Activated CD8-positive, alpha-beta memory T cell treated with anti-CD3 and anti-CD28 coated beads, Interleukin-2, amount 50 U/mL, for 1 hour (primary cell): ENCODE data around the gene ADAMTS3.

Source experiments
- DNase-seq: peaks from one replicate; pipeline ENCODE4 v3.0.0-alpha.2; 2020; ENCODE audit errors: extremely low read depth

ADAMTS3 gene

DNA sequence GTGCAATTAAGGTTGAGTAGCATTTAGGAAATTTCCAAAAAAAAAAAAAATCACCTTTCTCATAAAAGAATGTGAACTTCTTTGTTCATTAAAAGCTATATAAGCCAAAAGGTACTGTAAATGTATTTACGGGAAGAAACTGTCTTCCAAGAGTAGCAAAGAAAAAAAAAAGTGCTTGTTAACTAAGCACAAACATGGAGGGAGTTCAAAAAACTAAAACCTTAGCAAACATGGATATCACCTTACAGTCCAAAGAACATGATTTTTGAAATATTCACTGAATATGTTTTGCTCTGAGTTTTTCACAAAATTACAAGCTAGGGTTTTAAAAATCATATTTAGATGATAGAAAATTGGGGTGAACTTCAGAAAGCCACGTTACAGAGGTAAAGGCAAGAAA is 217.5 kb downstream of the ADAMTS3 start:
- no peak for DNase-seq

DNA sequence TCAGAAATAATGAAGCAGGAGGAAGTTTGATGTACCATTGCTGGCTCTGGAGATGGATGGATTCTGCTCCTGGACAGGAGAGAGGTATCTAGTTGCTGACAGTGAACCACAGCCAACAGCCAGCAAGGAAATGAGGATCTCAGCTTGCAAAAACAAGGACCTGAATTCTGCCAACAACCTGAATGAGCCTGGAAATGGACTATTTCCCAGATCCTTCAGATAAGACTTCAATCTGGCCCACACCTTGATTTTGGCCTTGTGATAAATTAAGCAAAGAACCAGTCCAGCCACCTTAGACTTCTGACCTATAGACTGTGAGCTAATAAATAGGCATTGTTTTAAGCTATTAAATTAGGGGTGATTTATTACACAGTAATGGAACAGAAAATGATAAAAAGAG is 220.3 kb downstream of the ADAMTS3 start:
- no peak for DNase-seq

DNA sequence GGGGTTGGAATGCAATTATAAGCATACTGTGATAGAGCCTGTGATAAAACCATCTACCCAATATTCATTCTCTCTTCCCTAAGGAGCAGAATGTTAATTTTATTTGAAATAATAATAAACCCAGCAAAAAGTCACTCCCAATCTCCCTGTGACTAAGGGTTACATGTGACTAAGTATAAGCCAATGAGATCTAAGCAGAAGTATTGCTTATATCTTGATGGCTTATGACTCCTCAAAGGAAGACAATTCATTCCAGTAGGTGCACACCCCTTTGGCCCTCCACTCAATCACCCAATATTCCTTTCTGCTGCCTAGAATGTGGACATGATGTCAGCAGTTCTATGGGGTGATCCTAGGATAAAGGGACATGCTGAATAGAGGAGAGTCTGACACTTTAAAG is 224.6 kb downstream of the ADAMTS3 start:
- no peak for DNase-seq

DNA sequence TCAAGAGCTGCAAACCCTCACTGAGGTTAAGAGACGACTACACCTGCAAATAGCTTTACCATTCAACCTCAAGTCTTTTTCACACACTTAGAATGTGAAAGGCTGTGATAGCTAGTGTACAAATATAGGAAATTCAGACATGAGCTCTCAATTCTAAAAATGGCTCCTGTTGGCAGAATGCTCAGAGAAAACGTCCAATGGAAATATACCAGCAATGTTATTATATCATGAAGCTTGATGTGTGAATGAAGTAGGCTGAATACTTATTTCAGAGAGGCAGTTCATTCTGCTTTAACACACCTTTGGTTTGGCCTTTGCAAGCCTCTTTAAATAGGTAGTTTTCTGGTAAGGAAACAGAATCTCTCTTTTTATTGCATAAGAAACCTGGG is 227.6 kb downstream of the ADAMTS3 start:
- no peak for DNase-seq

DNA sequence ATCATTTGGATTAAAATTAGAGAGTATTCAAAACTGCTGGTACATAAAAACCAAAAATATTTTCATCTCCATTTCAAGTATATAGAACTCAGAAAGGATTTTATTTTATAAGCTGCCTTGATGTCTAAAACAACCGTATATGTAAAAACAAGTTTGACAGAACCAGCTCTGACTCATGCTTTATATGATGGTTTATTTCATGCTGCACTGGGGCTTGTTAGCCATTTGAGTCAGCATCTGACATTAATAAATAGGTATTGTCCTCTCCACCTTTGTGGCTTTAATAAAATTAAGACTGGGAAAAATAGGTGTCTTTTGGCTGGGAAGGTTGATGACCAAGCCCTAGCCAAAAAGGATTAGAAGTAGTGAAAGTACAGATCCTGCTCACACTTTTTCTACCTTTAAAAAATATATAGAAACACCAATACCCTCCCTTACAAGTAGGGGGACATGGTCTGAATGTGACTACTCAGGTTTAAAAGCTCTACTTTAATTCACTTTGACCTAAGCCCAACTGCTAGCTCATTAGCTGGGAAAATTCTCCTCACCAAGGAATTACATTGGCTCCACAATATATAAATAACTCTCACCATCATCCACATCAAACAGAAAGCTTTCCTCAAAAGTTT is 228.1 kb downstream of the ADAMTS3 start:
- no peak for DNase-seq

DNA sequence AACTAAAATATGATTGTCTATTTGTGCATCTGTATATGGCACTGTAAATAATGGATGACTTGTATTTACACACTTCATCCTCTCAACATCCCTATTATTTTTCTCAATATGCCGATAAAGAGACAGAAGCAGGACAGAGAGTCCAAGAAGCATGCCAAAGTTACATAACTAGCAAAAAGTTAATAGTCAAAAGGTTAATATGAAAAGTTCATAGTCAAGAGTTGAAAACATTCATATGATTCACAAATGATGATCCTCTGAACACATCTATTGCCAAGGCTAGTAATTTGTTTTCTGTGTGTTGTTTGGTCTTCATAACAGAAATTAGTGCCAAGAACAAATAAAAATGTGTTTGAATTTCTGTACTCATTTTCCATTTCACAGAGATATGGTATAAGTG is 231.0 kb downstream of the ADAMTS3 start:
- no peak for DNase-seq

DNA sequence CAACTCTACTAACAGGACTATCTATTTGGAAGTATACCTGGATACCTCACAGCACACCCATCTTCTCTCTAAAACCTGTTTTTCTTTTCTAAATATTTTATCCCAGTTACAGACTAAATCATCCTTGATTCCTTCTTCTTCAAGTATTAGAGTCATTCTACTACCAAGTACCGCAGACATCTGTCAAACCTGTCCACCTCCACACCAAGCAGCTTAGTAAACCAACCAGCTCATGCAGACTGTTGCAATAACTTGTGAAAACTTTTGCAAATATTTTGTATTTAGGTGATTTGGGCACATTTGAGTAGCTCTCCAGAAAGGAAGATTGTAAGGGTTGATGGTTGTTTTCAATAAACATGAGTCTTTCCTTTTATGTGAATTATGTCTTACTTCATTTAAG is 238.6 kb downstream of the ADAMTS3 start:
- DNase-seq, result no peak

DNA sequence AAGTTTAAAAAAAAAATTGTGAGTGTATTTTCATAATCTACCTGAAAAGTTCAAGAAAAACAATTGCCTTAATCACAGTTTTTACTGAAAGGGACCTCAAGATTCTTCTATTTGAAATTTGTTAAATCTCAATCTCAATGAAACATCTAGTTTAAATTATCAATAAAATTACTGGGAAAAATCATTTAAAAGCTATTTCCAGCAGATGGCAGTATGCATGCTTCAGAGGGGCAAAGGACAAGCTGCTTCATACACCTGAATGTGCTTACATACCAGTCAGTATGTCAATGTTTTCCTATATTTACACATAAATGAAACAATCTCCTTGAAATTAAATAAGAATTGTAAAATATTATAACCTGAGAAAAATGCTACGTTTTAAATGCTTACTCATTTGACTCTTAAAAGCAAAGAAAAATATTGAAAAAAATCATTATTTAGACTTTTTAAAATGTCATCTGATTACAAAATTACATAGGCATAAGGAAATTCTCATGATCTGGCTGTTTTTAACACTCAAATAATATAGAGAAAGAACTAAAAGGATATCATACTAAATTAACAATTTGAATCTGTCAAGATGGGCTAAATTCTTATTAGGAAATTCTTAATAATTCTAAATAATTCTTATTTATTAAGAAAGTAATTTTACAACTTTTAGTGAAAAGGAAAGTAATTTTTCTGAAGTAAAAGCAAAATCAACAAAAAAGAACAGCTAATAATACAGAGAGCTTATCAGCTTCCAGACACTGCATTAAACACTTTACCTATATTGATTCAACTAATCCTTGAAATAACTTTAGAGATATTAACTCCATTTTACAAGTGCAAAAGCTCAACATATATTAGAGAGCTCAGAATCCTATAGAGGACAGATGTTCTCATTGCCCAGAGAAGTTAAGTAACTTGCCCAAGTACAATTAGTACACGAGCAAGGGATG is 242.1 kb downstream of the ADAMTS3 start:
- no peak for DNase-seq

DNA sequence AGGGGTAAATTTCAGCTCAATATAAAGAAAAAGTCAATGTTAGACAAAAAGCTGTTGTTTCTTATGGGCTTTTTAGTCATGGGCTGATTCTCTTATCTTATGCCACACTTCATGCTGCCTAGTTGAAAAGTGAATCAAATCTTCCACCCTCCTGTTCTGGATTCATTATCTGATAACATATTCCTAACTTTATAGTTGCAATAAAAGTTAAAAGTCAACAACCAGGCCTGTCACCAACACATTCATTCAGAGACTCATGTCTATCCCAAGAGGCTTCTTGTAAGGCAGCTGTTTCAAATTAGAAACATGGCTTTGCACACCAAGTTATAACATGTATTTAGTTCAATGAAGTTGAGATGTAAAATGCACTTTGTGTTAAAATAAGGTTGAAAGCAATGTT is 243.8 kb downstream of the ADAMTS3 start:
- no peak for DNase-seq

DNA sequence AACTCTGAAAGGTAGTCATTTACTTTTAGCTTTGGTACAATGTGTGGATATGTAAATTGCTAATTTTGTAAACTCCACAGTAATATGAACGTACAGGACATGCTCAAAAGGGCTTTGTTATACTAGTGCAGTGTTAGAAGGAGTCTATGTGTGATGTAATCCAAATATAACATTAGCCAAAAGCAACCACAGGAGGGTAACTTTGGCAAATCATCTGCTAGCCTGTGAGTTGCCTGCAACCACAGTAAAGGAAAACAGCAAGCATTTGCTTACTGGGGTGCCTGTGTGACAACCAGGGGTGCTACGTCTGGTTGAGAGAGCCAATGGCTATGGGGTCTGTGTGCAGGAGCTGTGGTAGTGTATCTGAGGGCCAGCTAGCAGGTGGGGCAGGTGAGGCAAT is 245.8 kb downstream of the ADAMTS3 start:
- DNase-seq, result no peak

DNA sequence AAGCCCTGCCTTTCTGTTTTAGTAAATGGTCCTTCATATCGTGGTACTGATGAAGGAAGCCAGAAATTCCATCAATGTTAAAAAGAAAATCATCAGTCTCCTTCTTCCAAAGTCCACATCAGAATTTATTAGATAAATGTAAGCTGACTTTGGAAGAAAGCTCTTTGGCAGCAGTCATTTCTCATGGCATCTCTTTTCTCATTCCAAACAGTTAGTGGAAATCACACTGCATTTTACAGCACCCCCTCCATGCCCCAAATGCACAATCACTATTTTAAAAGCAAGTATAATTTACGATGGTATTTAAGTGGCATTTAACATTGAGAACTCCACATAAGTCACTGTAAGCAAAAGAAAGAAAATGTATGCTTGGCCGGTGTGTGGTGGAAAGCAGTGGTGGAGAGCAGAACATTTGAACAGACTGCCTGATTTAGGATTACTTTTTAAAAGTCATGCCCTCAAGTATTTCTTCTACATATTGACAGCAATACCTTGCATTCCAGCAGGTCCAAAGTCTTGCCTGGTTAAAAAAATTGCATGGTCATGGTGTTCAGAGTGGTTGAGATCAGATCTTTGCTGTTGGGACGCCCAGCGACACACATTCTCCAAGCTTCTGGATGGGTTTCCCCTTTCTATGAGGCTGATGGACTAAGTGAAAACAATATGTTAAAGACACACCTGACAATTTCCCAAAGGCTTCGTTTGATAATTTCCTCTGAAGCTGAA is 248.6 kb downstream of the ADAMTS3 start:
- DNase-seq, result no peak

DNA sequence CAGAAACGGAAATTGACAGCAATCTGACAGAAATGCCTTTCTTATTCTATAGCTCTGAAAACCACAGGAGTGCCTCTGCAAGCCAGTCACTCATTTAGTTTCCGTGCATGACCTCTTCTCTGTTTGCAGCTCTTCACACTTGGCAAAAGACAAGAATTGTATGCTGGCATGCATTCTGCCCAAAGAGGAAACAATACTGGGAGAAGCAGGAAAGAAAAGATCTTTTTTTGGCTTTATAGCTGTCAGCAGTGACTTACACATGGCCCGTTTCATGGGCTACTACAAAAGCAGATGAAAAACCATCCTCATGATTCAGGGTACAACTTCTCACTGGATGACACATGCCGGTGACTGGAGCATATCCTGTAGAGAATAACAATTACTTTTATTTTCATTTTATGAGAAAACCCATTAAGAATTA is 249.4 kb downstream of the ADAMTS3 start:
- no peak for DNase-seq

DNA sequence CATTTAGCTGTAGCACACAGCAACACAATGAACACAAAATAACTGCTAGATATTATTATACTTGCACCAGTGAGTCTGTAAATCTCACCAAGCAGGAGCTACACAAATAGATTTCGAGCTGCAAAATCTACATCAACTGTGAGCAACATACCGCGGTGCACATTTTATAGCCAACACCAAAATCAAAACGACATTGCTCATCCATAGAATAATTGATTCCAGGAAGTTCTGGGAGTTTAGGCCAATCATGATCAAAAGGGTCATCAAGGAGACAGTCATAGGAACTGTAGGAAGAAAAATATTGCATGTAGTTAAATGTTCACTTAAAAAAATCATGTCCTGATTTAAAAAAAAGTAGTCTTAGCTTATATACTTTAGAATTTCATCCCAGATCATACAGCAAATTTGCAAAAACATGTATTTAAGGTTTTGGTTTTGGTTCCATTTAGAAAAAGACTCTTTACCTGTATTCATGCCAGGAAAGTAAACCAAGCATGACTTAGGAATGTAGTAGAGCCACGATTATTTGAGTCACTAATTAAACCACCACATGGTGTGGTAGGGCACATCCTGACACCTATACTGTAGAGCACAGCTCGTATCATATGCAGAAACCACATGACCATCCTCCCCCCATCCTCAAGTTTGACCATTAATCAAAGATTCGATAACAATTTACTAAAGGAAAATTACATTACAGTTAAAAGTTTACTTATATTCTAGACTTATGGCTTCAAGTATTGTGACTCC is 250.4 kb downstream of the ADAMTS3 start:
- DNase-seq, result no peak

DNA sequence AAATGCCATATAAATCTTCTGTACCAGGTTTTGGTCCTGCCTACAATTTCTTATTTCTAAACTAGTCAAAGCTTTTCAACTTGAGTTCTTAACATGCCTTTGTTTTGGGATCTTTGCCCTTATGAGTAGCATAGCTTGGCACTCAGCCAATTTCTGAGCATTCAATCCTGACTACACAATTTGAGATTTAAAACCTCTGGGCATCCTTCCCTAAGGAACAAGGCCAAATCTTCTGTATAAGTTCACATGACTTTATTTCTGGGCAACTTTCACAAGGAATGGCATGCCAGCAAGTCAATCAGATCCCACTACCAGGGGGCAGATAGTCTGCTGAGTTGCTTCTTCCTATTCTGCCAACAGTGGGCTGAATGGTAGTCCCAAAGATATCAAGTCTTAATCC is 254.2 kb downstream of the ADAMTS3 start:
- no peak for DNase-seq

DNA sequence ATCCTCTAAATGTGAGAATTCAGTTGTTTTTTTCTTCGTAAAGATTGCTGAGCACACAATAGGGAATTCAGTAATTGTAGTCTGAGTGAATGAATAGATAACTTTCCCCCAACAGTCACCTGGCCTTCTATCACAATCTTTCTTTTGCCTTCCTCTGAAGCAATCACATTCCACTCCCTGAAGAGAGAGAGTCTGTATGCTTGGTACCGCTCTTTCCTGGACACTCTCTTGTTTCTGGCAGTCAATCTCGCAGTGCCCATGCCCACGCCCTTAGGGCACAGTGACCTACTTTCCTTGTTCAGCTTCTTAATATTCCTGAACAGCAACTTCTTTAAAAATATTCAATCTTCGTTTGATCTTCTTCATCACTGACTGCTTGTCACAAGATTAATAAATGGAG is 255.9 kb downstream of the ADAMTS3 start:
- DNase-seq, result no peak

DNA sequence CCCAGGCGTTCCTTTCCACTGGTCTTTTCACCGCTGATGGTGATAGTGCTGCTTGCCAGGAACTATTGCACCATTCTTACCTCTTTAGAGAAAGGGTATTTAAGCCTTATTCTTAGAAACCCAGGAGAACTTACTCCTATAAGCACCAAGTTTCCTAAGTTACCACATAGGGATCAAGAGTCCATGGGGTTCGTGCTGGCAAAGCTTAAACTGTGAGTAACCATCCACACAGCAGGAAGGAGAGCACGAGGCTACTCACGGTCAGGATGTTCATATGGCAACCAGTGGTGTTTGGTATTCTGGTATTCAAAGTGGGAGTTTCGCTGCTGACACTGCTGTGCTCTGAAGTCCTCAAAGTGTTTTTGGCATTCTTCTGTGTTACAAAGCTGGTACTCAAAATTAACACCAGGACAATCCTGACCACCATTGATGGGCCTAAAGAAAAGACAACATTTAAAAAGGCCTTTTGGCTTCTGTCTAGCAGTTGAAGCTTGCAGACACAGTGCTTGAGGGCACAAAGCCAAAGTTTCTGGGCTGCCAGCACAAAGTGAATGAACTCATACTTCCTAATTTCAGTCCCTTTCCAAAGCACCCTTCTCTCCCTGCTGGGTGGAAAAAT is 256.9 kb downstream of the ADAMTS3 start:
- DNase-seq, result no peak

DNA sequence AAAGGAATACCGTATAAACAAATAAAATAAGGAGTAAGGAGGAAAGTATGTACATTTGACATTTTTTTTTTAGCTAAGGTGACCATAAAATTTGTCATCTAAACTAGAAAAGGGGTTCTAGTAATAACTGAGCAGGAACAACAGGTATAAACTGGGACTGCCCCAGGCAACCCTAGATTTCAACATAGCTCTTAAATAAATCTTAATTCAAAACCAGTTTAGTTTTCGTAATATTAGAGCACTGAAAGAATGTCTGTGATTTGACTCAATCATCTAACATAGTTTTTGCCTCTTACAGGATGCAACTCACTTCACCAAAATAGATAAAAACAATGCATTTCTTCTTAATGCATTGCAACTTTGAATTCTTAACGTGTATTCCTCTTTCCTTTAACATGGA is 257.7 kb downstream of the ADAMTS3 start:
- no peak for DNase-seq

DNA sequence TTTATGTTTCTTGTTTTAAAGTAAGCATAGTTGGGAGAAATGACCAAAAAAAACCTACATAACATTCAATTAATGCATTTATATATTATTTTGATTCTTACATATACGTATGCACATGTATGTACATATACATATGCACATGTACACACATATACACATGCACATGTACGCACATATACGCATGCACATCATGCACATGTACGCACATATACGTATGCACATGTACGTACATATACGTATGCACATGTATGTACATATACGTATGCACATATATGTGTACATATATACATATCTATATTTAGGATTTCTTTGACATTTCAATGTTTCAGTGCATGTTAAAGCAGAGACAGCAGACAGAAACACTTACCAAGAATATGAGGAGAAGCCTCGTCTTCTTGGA is 263.4 kb downstream of the ADAMTS3 start:
- DNase-seq, result no peak

DNA sequence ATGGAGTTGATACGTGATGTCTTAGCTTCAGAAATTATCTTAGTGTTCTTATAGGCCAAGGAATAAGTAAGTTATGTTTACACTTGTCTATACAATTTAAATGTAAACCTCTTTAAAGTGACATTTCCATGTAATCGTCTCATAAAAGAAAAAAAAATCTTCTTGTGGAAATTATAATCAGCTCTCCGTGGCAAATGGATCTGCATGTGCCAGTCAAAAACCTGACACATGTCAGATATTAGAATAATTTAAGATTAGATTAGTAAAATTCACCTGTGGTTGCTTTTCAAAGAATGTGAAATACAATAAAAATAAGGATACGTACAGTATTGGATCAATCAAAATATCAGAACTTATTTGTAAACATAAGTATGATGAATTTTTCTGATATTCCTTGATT is 263.9 kb downstream of the ADAMTS3 start:
- DNase-seq, result no peak

DNA sequence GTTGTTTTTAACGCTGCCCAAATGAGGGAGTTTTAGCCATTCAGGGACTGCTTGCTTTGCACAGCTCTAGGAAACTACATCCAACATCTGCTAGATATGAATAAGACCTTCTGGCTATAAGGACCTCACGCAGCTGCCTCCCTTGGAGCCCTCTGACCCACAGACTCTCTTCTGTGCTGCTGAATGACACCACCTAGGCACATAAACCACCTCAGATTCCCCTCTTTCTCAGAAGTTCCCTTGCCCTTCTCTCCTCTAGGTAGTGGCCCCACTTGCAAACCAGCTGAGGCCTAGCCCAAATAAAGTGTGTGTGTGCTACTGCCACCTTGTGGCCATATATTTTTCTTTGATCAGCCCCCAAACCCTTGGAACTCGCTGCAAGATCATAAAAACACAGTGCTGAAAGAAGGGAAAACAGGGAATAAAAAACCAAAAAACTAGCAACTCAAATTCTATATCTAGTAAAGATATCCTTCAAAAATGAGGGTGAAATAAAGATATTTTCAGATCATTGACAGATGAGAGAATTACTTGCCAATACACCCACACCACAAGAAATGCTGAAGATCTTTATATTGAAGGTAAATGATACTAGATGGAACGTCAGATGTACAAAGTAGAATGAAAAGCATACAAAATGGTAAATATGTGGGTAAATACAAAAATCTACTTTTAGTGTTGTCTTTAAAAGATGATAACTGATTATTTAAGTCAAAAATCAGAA is 265.9 kb downstream of the ADAMTS3 start:
- DNase-seq, result no peak

DNA sequence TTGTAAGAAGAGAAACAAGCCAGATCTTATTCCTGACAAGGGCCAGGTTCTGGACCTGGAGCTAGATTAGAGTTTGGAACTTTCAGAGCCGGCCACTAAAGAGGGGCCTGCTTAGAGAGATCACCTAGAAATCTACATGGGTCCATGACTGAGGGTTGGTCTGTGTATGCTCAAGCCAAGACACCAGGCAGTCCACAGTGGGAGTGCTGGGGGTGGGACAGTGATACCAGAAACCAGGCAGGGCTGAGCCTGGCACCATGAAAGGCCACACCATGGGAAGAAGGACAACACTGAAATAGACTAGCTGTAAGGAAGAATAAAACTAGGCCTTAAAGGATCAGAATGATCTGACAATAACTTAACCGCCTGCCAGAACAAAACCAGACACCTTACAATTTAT is 267.3 kb downstream of the ADAMTS3 start:
- DNase-seq, result no peak
